NCI-H2196 (cell line): ENCODE results near the gene TBC1D3B.
"Not testable (repeated sequence)": the region's sequence is repeated elsewhere in the genome, so short reads cannot be mapped to it uniquely, and the experiment has no call there.

Experiments
- DNase-seq: peaks from one replicate; lab custom pipeline; 2025; ENCODE audit not compliant: unreplicated experiment; lab: John Stamatoyannopoulos, UW

TBC1D3B gene

DNA sequence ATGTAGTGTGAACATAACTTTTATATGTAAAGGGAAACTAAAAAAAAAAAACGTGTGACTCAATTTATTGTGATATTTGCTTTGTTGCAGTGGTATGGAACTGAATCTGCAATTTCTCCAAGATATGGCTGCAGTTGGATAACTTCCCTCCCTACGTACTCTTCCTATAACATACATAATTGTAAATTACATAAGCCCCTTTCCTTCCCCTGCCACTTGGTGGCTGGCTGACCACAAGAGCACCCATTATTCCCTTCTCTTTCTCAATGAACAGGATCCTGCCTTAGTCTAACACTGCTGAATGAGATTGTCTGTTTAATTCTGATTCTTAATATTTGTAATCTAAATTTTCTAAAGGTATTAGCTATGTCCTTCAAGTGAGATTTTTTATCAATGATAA lies 45.0 kb downstream of the TBC1D3B start:
- DNase-seq, result no peak

DNA sequence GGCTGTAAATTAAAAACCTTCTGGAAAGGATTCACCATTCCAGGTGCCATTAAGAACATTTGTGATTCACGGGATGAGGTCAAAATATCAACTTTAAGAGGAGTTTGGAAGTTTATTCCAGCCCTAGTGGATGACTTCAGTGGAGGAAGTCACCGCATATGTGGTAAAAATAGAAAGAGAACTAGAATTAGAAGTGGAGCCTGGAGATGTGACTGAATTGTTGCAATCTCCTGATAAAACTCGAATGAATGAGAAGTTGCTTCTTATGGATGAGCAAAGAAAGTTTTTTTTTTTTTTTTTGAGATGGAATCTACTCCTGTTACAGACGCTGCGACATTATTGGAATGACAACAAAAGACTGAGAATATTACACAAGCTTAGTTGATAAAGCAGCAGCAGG lies 46.1 kb downstream of the TBC1D3B start:
- no peak for DNase-seq

DNA sequence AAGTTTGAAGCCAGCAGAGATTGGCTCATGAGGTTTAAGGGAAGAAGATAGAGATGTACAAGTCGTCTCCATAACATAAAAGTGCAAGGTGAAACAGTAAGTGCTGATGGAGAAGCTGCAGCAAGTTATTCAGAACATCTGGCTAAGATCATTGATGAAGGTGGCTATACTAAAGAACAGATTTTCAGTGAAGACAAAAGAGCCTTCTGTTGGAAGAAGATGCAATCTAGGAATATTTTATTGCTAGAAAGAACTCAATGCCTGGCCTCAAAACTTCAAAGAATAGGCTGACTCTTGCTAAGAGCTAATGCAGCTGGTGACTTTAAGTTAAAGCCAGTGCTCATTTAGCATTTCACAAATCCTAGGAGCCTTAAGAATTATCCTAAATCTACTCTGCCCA lies 46.8 kb downstream of the TBC1D3B start:
- DNase-seq, result no peak

DNA sequence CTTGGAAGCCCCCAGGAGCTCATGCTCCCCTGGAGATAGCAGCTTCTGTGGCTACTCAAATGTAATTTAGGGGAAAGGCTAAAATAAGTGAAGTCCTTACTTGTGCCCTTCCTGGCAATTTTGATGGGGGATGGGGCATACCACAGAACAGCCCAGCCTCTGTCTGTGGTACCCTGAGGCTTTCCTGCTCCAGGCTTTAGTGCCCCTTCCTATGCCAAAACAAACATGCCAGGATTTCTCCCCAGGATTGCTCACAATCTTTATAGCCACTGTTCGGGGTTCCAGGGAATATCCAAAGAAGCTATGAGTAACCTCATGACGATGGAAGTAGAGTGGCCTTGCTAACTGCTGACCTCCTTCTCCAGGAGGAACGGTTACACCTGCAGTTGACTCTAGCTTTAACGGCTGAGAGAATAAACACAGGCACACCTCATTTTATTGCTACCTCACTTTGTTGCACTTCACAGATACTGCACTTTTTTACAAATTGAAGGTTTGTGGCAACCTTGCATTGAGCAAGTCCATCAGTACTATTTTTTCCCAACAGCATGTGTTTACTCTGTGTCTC lies 47.9 kb downstream of the TBC1D3B start:
- DNase-seq, result no peak

DNA sequence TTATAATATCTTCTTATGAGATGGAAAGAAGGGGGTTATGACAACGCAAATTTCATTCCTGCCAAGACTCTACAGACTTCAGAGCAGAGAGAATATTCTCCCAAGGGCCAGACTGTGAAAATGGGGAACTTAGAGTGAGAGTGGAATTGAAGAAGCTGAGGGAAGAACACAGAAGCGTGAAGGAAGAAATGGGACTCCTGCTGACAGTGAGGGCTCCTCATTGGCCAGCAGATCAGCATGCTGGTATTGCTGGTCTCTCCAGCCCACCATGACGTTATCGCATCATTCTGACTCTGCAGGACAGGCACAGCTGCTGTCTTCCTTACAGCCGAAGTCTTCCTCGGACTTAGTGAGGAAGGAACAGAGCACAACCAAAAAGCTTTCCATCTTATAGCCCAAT lies 48.5 kb downstream of the TBC1D3B start:
- no peak for DNase-seq

DNA sequence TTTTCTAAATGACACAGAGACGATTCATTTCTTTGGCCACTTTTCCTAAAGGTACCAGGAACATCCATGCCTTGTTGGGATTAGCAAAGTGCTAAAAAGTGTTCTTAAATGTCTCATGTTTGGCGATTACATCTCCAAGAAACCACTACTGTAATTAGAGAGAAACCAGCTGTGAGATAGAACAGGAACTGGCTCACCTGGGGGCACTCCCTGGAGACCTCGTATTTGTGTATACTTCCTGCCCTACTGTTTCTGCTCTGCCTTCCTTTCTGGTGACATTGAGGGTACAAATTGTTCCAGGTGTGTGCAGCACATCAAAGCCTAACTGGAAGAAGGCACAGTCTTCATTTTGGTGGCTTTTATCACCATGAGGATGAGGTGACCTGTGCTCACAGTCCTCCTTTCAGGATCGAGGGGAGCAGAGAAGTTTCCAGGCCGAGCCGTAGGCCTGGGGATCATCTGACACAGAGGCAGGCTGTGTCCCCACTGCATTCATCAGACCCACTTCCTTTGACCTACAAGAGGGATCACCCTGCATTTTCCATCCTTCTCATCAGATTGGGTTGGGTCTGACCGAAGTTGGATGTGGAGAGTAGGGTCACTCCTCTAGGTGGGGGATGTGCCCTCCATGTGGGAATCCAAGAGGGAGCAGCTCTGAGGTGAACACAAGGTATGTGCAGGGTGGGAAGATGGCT lies 49.1 kb downstream of the TBC1D3B start:
- DNase-seq, result no peak

DNA sequence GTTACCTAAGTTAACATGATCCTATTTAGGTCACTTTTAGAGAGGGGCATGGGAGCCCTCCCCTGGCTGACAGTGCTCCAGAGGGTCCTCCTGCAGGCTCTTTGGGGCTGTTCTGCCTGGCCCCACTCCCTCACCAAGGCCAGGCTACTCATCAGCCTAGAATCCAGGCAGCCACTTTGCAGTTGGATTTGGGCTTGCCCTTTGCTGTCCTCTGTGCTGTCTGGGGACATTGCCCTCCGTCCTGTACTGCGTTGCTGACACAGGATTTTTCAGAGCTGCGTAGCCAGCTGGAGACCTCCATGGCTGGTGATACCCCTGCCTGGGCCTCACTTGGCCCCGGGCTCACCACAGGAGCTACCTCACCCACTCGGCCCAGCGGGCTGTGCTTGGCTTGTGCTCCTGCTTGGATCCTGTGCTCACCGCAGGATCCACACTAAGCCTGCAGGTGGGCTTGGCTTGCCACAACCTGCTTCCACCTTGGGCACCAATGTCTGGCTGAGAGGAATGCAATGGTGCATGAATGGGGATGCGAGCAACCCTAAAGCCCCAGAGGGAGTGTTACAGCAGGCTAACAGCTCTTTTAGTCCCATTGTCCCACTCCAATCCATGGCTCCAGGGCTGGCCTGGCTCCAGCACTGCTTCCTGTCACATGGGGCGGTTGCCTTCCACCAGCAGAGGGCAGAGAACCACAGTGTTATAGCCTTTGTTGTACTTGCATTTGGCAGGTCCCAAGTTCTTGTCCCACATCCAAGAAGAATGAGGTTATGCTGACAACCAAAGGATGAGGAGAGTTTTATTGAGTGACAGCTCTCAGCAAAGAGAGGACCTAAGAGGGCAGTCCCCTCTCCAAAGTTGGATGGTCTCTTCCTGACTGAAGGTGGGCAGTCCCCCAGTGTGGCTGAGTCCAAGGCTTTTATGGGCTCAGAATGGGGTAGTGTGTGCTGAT lies 51.3 kb downstream of the TBC1D3B start:
- no peak for DNase-seq

DNA sequence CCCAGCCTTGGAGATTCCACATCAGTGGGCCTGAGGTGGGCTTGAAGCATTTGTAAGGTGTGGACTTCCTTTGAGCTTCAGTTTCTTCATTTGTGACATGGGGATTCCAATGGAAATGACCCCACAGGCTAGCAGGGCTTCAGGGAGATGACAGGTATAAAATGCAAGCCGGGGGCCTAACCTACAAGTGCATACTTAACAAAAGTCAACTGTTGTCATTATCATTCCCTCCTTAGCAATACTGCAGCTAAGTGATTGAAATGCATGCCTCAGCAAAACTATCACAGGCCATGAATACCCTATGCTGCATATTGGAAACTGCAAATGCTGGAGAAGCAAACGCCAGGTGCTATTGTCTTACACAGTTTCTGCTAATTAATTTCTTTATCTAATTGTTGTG lies 53.0 kb downstream of the TBC1D3B start:
- no peak for DNase-seq

DNA sequence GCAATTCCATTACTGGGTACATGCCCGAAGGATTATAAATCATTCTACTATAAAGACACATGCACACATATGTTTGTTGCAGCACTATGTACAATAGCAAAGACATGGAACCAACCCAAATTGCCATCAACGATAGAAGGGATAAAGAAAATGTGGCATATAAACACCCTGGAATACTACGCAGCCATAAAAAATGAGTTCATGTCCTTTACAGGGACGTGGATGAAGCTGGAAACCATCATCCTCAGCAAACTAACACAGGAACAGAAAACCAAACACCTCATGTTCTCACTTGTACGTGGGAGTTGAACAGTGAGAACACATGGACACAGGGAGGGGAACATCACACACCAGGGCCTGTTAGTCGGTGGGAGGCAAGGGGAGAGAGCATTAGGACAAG lies 55.3 kb downstream of the TBC1D3B start:
- not testable (repeated sequence) for DNase-seq

DNA sequence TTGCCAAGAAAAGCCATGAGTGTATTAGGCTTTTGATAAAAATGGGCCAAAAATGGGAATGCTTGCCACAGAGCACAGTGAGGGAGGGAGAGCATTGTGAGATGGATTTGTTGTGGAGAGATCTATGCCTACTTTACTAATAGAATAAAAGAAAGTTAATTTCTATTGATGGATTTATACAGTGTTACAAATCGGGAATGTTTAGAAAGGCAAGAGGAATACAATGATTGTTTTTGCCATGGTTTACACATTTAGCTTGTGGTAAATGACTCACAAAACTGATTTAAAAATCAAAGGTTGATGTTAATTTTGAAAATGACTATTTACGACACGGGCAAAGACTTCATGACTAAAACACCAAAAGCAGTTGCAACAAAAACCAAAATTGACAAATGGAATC lies 56.2 kb downstream of the TBC1D3B start:
- DNase-seq, result no peak

DNA sequence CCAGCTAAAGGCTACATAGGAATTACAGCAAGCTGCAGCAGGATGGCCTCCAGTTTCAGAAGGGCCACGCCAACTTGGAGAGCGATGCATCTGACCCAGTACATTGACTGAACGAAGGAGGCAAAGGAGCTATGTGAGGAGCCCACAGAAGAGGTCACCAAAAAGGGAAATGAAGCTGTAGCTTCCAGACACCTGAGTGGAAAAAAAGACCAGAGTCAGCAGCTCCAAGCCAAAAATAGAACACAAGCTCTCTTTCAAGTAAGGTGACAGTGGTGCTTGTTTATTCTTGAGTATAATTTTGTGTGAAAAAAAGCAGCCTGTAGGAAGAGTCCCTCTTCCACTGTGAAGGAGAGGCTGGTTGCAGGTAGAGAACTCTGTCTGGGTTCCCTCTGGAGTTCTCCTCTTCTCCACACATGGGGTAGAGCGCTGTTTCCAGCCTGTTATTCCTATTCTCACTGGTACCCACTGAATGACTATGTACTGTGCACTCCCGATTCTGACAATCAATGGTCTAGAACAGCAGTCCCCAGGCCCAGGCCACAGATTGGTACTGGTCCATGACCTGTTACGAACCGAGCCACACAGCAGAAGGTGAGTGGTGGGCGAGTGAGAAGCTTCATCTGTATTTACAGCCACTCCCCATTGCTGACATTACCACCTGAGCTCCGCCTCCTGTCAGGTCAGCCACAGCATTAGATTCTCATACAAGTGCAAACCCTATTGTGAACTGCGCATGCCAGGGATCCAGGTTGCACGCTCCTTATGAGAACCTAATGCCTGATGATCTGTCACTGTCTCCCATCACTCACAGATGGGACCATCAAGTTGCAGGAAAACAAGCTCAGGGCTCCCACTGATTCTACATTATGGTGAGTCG lies 57.7 kb downstream of the TBC1D3B start:
- no peak for DNase-seq

DNA sequence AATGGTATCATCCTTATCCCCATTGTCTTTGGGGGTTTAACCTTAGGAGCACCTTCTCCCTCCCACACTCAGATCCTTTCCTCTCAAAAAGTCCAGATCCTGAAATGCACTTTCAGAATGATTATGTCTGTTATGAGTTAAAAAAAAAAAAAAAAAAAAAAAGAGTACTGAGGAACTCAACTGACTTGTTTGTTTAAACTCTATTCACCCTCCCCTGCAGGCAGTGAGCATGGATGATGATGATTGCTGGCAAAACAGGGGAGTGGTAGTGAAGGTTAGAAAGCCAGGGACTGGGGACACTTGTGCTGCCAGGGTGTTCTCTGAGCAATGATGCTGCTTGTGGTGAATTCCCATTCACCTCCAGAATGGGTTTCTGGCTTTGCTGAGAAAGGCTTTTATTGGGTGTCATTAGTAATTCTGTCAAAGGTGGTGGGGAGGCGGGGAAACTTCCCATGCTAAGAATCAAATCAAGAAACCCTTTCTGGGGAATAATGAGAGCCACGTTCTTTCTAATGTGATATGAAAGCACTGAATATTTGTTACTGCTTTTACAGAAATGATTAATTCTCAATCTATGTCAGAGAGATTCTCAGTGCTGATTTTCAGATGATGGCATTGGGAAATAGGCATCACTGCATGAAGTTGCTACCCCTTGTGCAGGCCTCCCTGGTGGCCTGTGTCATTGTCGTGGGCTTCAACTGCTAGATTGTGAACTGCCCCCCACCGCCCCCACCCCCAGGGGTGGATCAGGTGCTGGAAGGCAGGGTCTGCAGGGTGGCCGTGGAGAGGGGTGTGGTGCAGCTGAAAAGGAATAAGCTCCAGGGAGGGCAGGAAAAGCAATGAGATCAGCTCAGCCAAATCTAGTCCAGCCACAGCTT lies 58.7 kb downstream of the TBC1D3B start:
- DNase-seq, result no peak
